ENCODE measurements around the gene SERPINH1. TPM values are rescaled to one million over a fixed set of nuclear protein-coding genes. Genes with fewer than 3 reads are reported as not detected.
"Not testable (repeated sequence)": the region's sequence is repeated elsewhere in the genome, so short reads cannot be mapped to it uniquely, and the experiment has no call there.

SERPINH1 gene
- total RNA-seq, 1 donor from 2014 or later = 687 TPM

GRCh38 chr11:75574698-75575602 is 12.9 kb downstream of the SERPINH1 start:
- DNase-seq = no peak

GRCh38 chr11:75576017-75576416 is 14.0 kb downstream of the SERPINH1 start:
- DNase-seq = no peak

DNA sequence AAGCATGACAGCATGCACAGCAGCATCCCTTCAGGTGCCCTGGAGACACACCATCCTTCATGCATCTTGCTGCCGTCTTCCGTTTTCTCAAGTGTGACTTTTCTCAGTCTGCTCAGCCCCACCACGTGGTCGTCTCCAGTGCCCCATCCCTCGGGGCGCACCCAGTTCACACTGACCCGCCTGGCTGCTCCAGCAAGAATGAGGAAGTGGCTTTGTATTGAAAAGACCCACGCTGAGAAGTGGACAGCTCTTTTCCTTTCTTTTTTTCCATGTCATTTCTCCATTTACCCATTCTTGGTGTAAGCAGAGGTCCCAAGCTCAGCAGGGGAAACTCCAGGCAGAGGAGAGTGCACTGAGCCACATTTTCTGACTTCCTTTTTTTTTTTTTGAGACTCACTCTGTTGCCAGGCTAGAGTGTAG is 14.5 kb downstream of the SERPINH1 start:
- DNase-seq = no peak

GRCh38 chr11:75577207-75577606 is 15.2 kb downstream of the SERPINH1 start:
- peak; percentile 50 for DNase-seq

GRCh38 chr11:75578977-75579376 is 16.9 kb downstream of the SERPINH1 start:
- DNase-seq = no peak

- DNase-seq = no peak
Observed at GRCh38 chr11:75579841-75580240, 17.8 kb downstream of the SERPINH1 start.

- no peak for DNase-seq
Observed at GRCh38 chr11:75582506-75582894, 20.4 kb downstream of the SERPINH1 start.

DNA sequence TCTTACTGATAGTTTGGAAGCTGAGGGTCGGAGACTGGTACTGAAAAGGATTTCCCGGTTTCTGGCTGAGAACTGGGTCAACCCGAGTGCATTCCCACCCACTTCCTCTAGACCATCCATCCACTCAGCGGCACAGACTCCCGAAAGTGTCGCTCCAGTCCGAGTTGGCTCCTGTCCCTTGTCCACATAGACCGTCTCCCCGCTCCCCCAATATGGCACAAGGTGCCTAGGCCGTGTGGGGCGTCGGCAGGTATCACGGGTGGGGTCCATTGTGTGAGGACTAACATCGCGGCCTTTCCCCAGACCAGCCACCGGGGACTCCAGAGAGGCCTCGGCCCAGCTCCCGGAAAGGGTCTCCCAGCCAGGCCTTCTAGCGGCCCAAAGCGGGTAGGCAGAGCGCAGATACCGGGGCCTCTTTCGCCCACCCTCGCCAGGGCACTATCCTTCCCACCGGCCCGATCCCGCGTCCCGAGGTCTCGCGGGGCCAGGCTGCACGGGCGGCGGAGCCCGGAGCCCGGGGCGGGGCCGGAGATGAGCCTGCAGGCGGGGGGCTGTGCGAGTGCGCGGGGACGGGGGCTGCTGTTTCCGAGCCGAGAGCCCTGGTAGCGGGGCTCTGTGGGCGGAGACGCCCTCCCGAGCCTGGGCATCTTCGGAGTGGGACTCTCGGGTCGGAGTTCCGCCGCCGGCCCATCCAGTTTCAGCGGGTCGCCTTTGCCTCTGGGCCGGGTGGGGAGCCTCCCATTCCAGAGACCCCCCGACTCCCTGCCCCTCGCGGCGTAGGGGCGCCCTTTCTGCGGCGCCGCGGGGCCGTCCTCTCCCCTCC is 21.1 kb downstream of the SERPINH1 start:
- DNase-seq = peak; percentile 94

- peak; percentile 88 for DNase-seq
Observed at GRCh38 chr11:75583718-75584658, 21.9 kb downstream of the SERPINH1 start.

GRCh38 chr11:75584659-75585292 is 22.7 kb downstream of the SERPINH1 start:
- not testable (repeated sequence) for DNase-seq

DNA sequence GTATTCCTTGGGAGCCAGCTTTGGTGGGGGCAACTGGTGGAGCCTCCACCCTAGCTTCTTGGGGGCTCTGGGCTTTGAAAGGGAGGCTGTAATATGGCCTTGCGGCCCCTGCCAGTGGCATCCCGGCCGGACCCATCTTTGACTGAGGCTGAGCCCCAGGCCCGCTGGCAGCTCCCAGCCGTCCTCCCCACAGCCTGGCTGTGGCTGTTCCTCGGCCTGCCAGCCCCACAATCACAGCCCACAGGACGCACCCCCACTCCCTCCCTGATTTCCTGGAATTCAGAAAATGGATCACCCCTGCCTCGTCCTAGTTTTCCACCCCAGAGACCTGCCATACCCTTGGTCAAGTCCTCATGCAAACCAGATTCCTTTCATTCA is 23.2 kb downstream of the SERPINH1 start:
- DNase-seq = no peak

- peak; percentile 39 for DNase-seq
Observed at GRCh38 chr11:75586395-75586794, 24.3 kb downstream of the SERPINH1 start.

- no peak for DNase-seq
Observed at GRCh38 chr11:75588051-75588481, 26.0 kb downstream of the SERPINH1 start.

- DNase-seq = no peak
Observed at GRCh38 chr11:75589051-75589450, 27.0 kb downstream of the SERPINH1 start.

- peak; percentile 56 for DNase-seq
Observed at GRCh38 chr11:75589933-75590332, 27.9 kb downstream of the SERPINH1 start.

DNA sequence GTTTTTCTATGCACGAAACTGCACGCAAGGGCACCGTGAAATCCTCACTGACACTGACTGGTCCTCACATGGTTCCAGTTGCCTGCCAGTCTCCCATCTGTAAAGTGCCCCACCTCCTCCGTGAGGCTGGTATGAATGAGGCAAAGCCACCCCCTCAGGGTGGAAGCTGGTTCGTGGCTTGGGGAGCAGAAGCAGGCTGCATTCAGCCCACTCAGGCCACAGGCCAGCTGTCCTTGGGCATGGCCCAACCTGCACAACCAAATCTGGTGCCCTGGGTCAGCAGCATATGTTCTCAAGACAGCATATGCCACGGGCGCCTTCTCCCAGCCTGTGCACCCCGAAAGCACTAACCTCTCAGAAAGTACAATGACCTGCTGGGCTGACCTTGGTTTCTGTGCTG is 29.3 kb downstream of the SERPINH1 start:
- DNase-seq = no peak

- no peak for DNase-seq
Observed at GRCh38 chr11:75591966-75592365, 29.9 kb downstream of the SERPINH1 start.

DNA sequence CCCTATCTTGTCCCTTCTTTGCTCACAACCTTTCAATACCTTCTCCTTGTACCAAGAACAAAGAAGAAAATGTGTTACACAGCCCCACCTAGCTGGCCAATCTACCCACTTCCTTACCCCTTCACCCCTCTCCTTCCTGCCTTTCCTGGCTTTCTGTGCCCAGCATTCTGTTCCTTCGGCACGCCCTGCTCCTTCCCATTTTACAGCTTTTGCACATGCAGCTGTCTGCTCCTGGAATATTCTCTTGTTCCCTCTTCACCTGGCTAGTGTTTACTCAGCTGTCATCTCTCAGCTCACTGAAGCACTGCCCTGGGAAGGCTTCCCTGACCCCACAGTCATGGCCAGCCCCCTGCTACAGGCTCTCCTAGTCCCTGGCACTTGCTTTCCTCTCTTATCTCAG is 30.7 kb downstream of the SERPINH1 start:
- no peak for DNase-seq

GRCh38 chr11:75593286-75593915 is 31.3 kb downstream of the SERPINH1 start:
- no peak for DNase-seq

DNA sequence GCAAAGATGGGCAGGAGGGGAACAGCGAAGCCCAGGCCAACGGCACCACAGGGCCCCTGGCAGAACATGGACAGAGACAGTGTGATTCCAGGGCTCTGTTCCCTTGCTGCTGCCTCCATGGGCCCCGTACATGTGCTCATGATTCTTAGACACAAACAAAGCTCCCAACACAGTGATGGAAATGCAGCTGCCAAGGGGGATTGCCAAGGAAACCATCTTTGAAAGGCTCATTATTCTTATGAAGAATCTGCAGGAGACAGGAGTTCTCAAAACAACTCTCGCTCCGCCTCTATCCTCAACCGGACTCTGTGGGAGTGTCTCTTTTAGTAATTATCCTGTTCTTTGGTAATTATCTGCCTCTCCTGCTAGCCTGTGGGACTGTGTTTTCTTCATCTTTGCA is 32.2 kb downstream of the SERPINH1 start:
- DNase-seq = no peak

DNA sequence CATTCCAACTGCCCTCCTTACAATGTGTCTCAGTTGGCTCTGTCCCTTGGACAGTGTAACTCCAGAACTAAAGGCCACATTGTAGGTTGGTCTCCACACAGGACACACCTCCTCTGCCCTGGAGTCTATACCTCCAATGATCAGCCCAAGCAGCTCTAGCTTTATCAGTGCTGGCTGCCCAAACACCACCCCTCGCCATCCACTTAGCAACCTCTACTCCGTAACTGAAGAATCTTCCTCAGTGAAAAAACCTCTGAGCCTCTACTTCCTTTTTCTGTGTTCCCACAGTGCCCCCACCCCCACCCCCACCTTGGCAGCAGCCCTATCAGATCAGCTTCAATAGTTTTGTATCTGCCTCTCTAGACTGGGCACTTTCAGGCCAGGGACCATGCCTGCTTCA is 33.4 kb downstream of the SERPINH1 start:
- no peak for DNase-seq

All from tongue (tissue), 2 donors.